ENCODE results near the gene PEX12. TPM values are rescaled to one million over a fixed set of nuclear protein-coding genes. Genes with fewer than 3 reads are reported as not detected.

The PEX12 gene
- total and polyA plus RNA-seq, 9 of the 15 experiments (the other 6 are each of a cell fraction or from before 2014, with no cell fraction given) = 4.0 to 12.4 (median 6.4) TPM

DNA sequence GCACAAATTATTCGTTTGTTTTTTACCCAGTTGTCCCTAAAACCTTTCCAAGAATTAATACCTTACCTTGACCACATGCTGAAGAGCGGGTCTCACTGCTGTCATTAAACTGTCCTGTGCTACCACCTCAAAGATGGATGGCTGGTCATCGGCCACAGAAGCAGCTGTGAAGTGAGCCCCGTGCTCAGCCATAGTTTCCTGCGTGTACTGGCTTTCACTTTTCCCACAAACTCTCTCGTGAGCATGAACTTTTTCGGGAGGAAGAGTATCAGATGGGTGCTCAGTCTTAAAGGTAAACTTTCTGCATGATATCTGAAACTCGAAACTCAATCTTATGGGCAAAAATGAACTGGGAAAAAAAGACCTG is 558 bp downstream of the PEX12 start:
- CTCF ChIA-PET (ENCODE audit: low intra/inter-chr PET ratio) = no interaction called here
- FAIRE-seq = peak; percentile 72
- BruUV-seq (replicated peaks) = TSS peak; percentile 83
- 0 out of 2 replicates have a peak, but pooled peaks have one; percentile 11 for TF ChIP-seq DMBX1 (CRISPR knock-in tag; IDR thresholded peaks at IDR 0.05; ENCODE audit: borderline replicate concordance)
- TF ChIP-seq RBM15 (IDR thresholded peaks at IDR 0.05; ENCODE audit: insufficient read depth, low read length) = no peak
- TF ChIP-seq MED1 (CRISPR knock-in tag; IDR thresholded peaks at IDR 0.05; ENCODE audit: borderline replicate concordance) = no peak
- no peak for TF ChIP-seq DPF2 (IDR thresholded peaks at IDR 0.05)
- TF ChIP-seq CHD1 (IDR thresholded peaks at IDR 0.05; ENCODE audit: low read length) = no peak
- no peak for TF ChIP-seq RFX1 (IDR thresholded peaks at IDR 0.05)
- no peak for TF ChIP-seq ZNF253 (CRISPR knock-in tag; conservative IDR thresholded peaks at IDR 0.05)
- no peak for TF ChIP-seq C11orf30 (IDR thresholded peaks at IDR 0.05; ENCODE audit: low read depth)
- TF ChIP-seq NCOA6 (IDR thresholded peaks at IDR 0.05) = no peak
- no peak for TF ChIP-seq ZFP91 (CRISPR knock-in tag; IDR thresholded peaks at IDR 0.05)
- TF ChIP-seq NEUROD1 (IDR thresholded peaks at IDR 0.05; ENCODE audit: borderline replicate concordance, low read depth, low read length, partially characterized antibody) = no peak
- no peak for TF ChIP-seq HDAC6 (IDR thresholded peaks at IDR 0.05; ENCODE audit: low read depth, low read length)
- no peak for TF ChIP-seq MBD2 (IDR thresholded peaks at IDR 0.05; ENCODE audit: borderline replicate concordance, low read depth)
- TF ChIP-seq POU5F1 (IDR thresholded peaks at IDR 0.05; ENCODE audit: borderline replicate concordance, low read depth, low read length, partially characterized antibody) = no peak
- TF ChIP-seq ZNF41 (CRISPR knock-in tag; conservative IDR thresholded peaks at IDR 0.05) = no peak
- TF ChIP-seq PTRF (tag; IDR thresholded peaks at IDR 0.05) = no peak
- TF ChIP-seq HDAC2 (IDR thresholded peaks at IDR 0.05) = no peak
- no peak for TF ChIP-seq HMGN3 (IDR thresholded peaks at IDR 0.05; ENCODE audit: borderline replicate concordance, extremely low read depth, insufficient read length, low read depth, low read length)
- TF ChIP-seq GTF2E2 (tag; IDR thresholded peaks at IDR 0.05) = no peak
- TF ChIP-seq POLR2B (IDR thresholded peaks at IDR 0.05; ENCODE audit: low read depth, partially characterized antibody) = no peak
- TF ChIP-seq PCBP2 (IDR thresholded peaks at IDR 0.05; ENCODE audit: low read depth, low read length, poor library complexity, severe bottlenecking) = no peak

More for the DNA sequence above, 558 bp downstream of the PEX12 start:
- peak overlapping the region; percentile 97 for H3K4me2 ChIP-seq (ENCODE audit: insufficient read depth, low read length)
- in situ Hi-C loops (cut with MboI) (no loop called here), intact Hi-C loops (cut with micrococcal nuclease) (loop anchor here (1.0 kb wide), 2 partner anchors 8 to 9 kb away; partner anchors contain the start of gene AP2B1)
- peak in 3 of 4 experiments; percentile 21 to 51 (median 22) for DNase-seq (ENCODE audit: extremely low read depth in 1 of 4, low spot score in 3 of 4)
- peak; percentile 46 for ATAC-seq
- peaks cover 3 to 22% of the 10 kb centered on the region in 2 experiments; a peak in 3 of 5 replicates for H3K4me1 ChIP-seq (replicated peaks in 1 of 2; ENCODE audit: control insufficient read depth in 2 of 2, insufficient read depth in 2 of 2, low read length in 2 of 2)
- H3K79me2 ChIP-seq (ENCODE audit: control insufficient read depth, insufficient read depth, low read length) = peaks cover 46% of the 10 kb centered on the region
- WGBS (ENCODE audit: insufficient coverage, low coverage, missing lambda C conversion rate) = 0% methylated on average over 8 of the region's 8 CpGs
- peak overlapping the region; percentile 95 for H3K27ac ChIP-seq (ENCODE audit: extremely low read depth, low read depth, low read length)
- peak overlapping the region; percentile 77 for H3K4me3 ChIP-seq
- no peaks in the 10 kb centered on the region for H3K9me3 ChIP-seq (replicated peaks; ENCODE audit: control insufficient read depth, insufficient read depth, low read depth, low read length)
- peak overlapping the region; percentile 97 to 99 for H3K9ac ChIP-seq (ENCODE audit: insufficient read depth in 1 of 2, low read depth in 2 of 2, low read length in 2 of 2)
- H4K20me1 ChIP-seq (replicated peaks; ENCODE audit: control insufficient read depth, insufficient read depth, low read length) = no peaks in the 10 kb centered on the region
- peaks cover 39% of the 10 kb centered on the region for H3K36me3 ChIP-seq (ENCODE audit: control insufficient read depth, insufficient read depth, low read length)
- H2AFZ ChIP-seq (ENCODE audit: low read depth, low read length) = peak overlapping the region; percentile 81
- no peaks in the 10 kb centered on the region for H3K9me1 ChIP-seq (ENCODE audit: control insufficient read depth, insufficient read depth, low read length)
- POLR2A ChIA-PET = interaction anchor here (0.6 to 7.9 kb wide), 11 partner anchors 11 to 1158 kb away, joined by 3 to 132 read pairs (median 7); partner anchors contain the start of genes AP2B1, SLFN12L and SLFN14
- H3K27me3 ChIP-seq (ENCODE audit: control insufficient read depth in 2 of 2, insufficient read depth in 2 of 2, low read length in 2 of 2) = no peaks in the 10 kb centered on the region

Measured in K562 (cell line).